ENCODE data around the gene TTC7B.

Gene TTC7B

DNA sequence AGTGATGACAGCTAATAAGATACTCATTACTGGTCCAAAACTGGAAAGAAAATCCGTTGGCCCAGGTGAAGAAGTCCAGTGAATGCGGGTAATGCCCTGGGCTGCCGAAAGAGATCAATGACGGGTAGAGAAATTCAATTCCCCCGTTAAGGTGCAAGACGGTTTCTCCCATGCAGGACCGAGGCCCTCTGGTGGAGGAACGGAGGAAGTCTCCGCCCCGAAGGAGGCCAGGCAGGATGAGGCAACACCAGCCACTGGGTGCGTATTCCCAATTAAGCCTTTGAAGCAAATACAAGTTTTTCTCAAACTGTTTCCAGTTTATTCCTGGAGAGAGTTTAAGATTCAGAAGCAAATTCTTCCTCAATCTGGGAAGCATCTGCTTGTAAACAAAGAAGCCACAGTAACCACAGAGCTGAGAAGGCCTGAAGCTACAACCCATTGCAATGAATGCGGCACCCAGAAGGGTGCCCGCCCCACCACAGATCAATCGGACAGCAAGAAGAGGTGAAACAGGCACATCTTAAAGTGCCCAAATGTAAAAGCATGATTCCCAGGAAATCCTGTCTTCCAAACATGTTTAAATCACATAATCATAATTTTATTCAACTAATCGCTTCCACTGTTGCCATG is 118.5 kb downstream of the TTC7B start:
- peak; percentile 88 for DNase-seq (ENCODE audit: low spot score)
- ChIA-PET CTCF (interaction anchor here (0.7 to 2.9 kb wide), 15 partner anchors 10 to 409 kb away, joined by 3 to 17 read pairs (median 4); no protein-coding TSS in a partner anchor), POLR2A (ENCODE audit: low non-redundant PET) (interaction anchor here (1.0 kb wide), 1 partner anchor 300 kb away, joined by 3 read pairs; no protein-coding TSS in a partner anchor)
- TF ChIP-seq, protein P1, sequence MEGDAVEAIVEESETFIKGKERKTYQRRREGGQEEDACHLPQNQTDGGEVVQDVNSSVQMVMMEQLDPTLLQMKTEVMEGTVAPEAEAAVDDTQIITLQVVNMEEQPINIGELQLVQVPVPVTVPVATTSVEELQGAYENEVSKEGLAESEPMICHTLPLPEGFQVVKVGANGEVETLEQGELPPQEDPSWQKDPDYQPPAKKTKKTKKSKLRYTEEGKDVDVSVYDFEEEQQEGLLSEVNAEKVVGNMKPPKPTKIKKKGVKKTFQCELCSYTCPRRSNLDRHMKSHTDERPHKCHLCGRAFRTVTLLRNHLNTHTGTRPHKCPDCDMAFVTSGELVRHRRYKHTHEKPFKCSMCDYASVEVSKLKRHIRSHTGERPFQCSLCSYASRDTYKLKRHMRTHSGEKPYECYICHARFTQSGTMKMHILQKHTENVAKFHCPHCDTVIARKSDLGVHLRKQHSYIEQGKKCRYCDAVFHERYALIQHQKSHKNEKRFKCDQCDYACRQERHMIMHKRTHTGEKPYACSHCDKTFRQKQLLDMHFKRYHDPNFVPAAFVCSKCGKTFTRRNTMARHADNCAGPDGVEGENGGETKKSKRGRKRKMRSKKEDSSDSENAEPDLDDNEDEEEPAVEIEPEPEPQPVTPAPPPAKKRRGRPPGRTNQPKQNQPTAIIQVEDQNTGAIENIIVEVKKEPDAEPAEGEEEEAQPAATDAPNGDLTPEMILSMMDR (conservative IDR thresholded peaks at IDR 0.05; ENCODE audit: low read depth), result peak; percentile 95
- H3K27ac ChIP-seq, result no peak overlapping the region

DNA sequence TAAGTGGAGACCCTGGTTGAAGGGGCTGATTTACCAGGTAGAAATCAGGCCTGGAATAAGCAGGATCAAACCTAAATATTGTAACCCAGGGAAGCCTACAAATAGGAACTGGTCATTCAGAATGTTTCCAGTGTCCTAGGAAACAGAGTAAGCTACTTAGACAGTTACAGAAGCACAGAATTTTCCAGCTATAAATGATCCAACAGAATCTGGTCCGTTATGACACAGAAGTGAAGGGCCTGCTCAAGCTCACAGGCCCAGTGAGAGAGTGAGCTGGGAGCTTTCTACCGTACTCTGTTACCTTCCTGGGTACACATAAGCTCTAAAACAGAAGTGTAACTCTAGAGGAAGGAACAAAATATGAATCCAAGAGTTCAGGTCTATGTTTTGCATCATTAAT is 119.1 kb downstream of the TTC7B start:
- ChIA-PET CTCF (interaction anchor here (0.7 to 2.9 kb wide), 12 partner anchors 11 to 408 kb away, joined by 3 to 17 read pairs (median 4); no protein-coding TSS in a partner anchor), POLR2A (ENCODE audit: low non-redundant PET) (interaction anchor here (0.5 to 1.0 kb wide), 2 partner anchors 300 to 329 kb away, joined by 3 to 11 read pairs; no protein-coding TSS in a partner anchor)
- no peak overlapping the region for H3K27ac ChIP-seq
- TF ChIP-seq, protein P1 (conservative IDR thresholded peaks at IDR 0.05; ENCODE audit: low read depth), result no peak
- DNase-seq (ENCODE audit: low spot score), result no peak

DNA sequence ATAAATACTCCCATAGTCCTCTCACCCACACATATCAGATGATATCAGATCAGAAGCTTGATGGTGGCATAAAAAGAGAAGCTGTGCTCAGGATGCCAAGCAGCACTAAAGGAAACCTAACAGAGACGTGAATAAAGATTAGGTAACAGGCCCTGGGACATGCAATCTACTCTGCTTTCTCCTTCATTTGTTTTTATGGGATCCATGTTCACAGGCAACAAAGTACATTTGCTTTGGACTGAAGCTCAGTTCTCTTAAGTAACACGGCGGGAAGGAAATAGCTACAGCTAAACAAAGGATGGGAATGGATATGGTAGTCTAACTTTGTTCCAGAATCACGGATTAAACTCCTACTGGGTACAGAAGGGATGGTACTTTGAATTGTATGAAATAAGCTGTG is 119.5 kb downstream of the TTC7B start:
- TF ChIP-seq, protein P1 (conservative IDR thresholded peaks at IDR 0.05; ENCODE audit: low read depth), result no peak
- POLR2A ChIA-PET (ENCODE audit: low non-redundant PET), result interaction anchor here (0.5 to 1.0 kb wide), 2 partner anchors 299 to 329 kb away, joined by 3 to 11 read pairs; no protein-coding TSS in a partner anchor
- CTCF ChIA-PET, result interaction anchor here (0.5 to 2.9 kb wide), 12 partner anchors 11 to 408 kb away, joined by 3 to 17 read pairs (median 4); no protein-coding TSS in a partner anchor
- DNase-seq (ENCODE audit: low spot score), result no peak
- H3K27ac ChIP-seq, result no peak overlapping the region

DNA sequence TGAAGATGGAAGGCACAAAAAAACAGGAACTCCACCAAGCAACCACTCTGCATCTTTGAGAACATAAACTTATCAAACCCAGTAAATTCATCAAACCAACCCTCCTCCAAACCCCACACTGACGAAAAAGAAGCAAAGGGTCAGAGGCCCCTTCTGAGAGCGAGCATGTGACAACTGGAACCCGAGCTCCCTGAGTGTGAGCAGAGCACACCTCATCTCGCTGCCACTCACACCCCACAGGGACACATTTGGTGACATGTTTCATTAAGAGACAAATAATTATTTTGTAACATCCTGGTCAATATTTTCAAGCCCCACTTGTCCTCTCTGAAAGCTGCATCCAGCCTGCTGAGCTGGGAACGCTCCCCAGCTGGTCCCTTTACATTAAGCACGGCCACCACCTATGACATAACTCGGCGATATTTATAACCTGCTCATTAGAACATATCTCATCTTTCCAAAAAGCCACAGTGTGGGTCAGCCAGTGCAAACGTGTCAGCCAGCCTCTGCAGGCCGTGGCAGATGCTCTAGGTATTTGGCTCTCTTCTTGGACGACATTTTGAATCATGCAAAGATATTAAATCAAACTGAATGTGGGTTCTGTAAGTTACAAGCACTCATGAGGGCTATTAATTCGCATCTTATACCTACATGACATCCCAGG is 120.1 kb downstream of the TTC7B start:
- TF ChIP-seq, protein P1 (conservative IDR thresholded peaks at IDR 0.05; ENCODE audit: low read depth), result no peak
- H3K27ac ChIP-seq, result no peak overlapping the region
- no peak for DNase-seq (ENCODE audit: low spot score)
- CTCF ChIA-PET, result interaction anchor here (0.5 to 2.7 kb wide), 3 partner anchors 24 to 407 kb away, joined by 3 to 9 read pairs (median 6); no protein-coding TSS in a partner anchor
- POLR2A ChIA-PET (ENCODE audit: low non-redundant PET), result no interaction called here

GRCh38 chr14:90693413-90693812 is 122.8 kb downstream of the TTC7B start:
- POLR2A ChIA-PET (ENCODE audit: low non-redundant PET), result no interaction called here
- CTCF ChIA-PET, result no interaction called here
- TF ChIP-seq, protein P1 (conservative IDR thresholded peaks at IDR 0.05; ENCODE audit: low read depth), result no peak
- no peak for DNase-seq (ENCODE audit: low spot score)
- no peak overlapping the region for H3K27ac ChIP-seq

- DNase-seq (ENCODE audit: low spot score), result no peak
- H3K27ac ChIP-seq, result no peak overlapping the region
- POLR2A ChIA-PET (ENCODE audit: low non-redundant PET), result no interaction called here
- TF ChIP-seq, protein P1 (conservative IDR thresholded peaks at IDR 0.05; ENCODE audit: low read depth), result no peak
- CTCF ChIA-PET, result no interaction called here
These were observed 123.4 kb downstream of the TTC7B start for GRCh38 chr14:90692826-90693225.

Data from RWPE1 (cell line).